OCI-LY7 (cell line): Measurements from ENCODE around the gene HSPB7.

ENCODE experiments used
- CTCF ChIP-seq: fragments of 200-600 bp; sonication (generic); conservative IDR thresholded peaks from 2 replicates; pipeline ENCODE4 v1.5.1; 2014; ENCODE audit warnings: mild to moderate bottlenecking, antibody characterized with exemption, low read length, moderate library complexity, mixed read lengths
- EZH2phosphoT487 ChIP-seq: fragments of 200-600 bp; sonication (generic); IDR thresholded peaks from 2 replicates; pipeline ENCODE4 v1.6.1; 2018; ENCODE audit warnings: low read depth, borderline replicate concordance, mild to moderate bottlenecking, mixed run types, antibody characterized with exemption, low read length, moderate library complexity, mixed read lengths

GRCh38 chr1:15997637-15998280, 20.1 kb downstream of the HSPB7 start:
- TF ChIP-seq CTCF (no peak), EZH2phosphoT487 (no peak)
